ENCODE data around the gene PLA2G2A.

DNA sequence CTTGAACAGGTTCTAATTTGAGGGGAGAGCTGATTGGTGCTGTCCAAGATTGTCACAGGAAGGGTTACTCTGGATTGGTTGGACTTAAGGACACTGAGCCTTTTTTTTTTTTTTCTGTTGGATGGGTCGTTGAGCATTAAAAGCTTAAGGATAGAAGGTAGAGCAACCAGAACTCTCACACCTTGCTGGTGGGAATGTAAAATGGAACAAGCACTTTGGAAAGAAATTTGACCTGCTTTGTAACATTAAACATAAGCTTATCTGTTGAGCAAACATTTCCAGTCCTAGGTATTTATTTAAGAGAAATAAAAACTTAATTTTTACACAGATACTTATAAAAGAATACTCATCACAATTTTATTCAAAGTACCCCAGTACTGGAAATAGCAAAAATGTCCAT, 29.8 kb upstream of the PLA2G2A start:
- TF ChIP-seq, protein P1, sequence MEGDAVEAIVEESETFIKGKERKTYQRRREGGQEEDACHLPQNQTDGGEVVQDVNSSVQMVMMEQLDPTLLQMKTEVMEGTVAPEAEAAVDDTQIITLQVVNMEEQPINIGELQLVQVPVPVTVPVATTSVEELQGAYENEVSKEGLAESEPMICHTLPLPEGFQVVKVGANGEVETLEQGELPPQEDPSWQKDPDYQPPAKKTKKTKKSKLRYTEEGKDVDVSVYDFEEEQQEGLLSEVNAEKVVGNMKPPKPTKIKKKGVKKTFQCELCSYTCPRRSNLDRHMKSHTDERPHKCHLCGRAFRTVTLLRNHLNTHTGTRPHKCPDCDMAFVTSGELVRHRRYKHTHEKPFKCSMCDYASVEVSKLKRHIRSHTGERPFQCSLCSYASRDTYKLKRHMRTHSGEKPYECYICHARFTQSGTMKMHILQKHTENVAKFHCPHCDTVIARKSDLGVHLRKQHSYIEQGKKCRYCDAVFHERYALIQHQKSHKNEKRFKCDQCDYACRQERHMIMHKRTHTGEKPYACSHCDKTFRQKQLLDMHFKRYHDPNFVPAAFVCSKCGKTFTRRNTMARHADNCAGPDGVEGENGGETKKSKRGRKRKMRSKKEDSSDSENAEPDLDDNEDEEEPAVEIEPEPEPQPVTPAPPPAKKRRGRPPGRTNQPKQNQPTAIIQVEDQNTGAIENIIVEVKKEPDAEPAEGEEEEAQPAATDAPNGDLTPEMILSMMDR (optimal IDR thresholded peaks at IDR 0.05 in 1 of 3, IDR thresholded peaks at IDR 0.05 in 1 of 3, conservative IDR thresholded peaks at IDR 0.05 in 1 of 3; ENCODE audit: extremely low read depth in 1 of 3, insufficient read depth in 2 of 3, low read length in 3 of 3): no peak
- TF ChIP-seq EZH2 (IDR thresholded peaks at IDR 0.05; ENCODE audit: low read length): no peak
